ENCODE results near the gene CEACAM19. TPM values are rescaled to one million over a fixed set of nuclear protein-coding genes. Genes with fewer than 3 reads are reported as not detected.

The CEACAM19 gene
- total RNA-seq, 4 donors from 2014 or later = 0.49 to 1.5 (median 1.2) TPM

DNA sequence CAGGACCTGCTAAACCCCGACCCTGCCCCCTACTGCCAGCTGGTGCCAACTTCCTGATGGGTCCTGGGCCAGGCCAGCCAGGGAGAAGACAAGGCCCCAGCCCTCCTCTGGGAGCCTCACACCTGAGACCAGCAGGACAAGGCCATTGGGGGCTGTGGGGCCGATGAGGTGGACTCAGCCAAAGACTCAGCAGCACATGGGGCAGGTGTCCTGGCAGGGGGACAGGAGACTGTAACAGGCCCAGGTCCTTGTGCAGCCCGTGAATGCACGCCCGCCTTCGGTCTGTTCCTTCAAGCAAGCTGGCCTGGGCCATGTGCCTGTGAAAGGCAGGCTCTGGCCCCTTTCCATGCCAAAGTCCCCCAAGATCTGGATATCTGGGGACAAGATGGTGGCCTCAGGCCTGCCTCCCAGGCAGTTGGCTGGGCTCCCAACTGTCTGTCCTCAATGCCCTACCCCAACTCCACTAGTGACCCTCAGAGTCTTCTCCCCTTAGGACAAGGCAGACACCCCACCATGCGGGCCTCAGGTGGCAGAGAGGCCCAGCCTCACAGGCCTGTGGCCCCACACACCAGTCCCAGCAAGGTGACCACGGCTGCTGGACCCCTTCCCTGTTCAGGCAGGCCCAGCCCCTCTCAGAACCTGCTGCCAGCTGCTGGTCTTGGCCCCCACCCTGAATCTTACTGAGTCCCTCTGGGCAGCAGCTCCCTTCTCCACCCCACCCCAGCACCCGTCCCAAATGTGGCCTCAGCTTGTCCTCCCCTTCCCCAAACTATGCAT lies 12.3 kb downstream of the CEACAM19 start:
- TF ChIP-seq, protein P1, sequence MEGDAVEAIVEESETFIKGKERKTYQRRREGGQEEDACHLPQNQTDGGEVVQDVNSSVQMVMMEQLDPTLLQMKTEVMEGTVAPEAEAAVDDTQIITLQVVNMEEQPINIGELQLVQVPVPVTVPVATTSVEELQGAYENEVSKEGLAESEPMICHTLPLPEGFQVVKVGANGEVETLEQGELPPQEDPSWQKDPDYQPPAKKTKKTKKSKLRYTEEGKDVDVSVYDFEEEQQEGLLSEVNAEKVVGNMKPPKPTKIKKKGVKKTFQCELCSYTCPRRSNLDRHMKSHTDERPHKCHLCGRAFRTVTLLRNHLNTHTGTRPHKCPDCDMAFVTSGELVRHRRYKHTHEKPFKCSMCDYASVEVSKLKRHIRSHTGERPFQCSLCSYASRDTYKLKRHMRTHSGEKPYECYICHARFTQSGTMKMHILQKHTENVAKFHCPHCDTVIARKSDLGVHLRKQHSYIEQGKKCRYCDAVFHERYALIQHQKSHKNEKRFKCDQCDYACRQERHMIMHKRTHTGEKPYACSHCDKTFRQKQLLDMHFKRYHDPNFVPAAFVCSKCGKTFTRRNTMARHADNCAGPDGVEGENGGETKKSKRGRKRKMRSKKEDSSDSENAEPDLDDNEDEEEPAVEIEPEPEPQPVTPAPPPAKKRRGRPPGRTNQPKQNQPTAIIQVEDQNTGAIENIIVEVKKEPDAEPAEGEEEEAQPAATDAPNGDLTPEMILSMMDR (IDR thresholded peaks at IDR 0.05; ENCODE audit: low read depth) = no peak

DNA sequence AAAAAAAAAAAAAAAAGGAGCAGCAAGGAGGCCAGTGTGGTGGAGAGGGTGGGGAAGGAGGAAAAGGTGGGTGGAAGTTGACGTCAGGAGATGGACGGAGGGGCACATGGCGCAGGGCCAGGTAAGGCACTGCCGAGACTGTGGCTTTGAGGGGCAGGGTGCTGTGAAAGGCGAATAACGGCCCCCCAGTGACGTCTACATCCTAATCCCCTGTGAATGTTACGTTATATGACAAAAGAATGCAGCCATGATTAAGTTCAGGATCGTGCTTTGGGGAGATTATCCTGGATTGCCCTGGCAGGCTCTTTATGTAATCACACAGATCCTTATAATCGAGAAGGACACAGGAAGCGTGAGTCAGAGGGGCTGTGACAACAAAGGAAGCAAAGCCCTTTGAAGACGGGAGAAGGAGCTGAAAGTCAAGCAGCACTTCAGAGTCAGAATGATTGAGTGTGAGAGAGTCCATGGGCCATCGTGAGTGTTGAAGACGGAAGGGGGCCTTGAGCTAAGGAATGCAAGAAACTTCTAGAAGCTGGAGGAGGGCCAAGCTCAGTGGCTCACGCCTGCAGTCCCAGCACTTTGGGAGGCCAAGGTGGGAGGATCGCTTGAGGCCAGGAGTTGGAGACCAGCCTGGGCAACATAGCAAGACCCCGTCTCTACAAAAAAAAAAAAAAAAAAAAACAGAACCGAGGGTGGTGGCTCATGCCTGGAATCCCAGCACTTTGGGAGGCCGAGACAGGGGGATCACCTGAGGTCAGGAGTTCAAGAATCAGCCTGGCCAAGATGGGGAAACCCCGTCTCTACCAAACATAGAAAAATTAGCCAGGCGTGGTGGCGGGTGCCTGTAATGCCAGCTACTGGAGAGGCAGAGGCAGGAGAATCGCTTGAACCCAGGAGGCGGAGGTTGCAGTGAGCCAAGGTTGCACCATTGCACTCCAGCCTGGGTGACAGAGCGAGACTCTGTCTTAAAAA lies 13.9 kb downstream of the CEACAM19 start:
- TF ChIP-seq, protein P1 (IDR thresholded peaks at IDR 0.05; ENCODE audit: low read depth) = no peak

DNA sequence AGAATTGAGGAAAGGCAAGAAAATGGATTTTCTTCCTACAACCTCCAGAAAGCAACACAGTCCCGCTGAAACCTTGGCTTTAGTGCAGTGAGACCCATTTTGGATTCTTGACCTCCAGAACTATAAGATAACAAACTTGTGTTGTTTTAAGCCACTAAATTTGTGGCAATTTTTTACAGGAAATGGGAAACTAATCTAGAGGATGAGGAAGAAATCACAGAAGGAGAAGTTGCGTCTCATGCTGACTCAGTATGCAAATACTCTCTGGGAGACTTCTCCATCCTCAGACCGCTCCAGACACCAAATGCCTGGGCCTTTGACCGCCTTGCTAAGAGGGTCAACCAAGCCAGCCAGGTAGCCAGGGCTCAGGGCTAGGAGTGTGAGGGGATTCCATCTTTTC lies 14.6 kb downstream of the CEACAM19 start:
- TF ChIP-seq, protein P1 (IDR thresholded peaks at IDR 0.05; ENCODE audit: low read depth) = no peak

DNA sequence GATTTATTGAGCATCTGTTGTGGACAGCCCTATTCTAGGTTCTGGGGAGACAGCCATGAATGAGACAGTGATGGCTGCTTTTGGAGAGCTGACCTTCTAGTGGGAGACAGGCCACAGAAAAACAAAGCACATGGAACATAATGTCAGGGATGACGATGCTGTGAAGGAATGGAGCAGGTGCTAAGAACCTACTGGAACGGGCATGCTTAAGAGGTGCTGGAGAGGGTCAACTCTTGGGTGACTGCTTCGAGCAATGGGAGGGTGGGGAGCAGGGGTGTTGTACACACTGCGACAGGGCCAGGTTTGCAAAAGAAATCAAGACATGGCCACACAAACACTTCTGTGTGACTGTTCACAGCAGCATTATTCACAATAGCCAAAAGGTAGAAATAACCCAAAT lies 15.6 kb downstream of the CEACAM19 start:
- TF ChIP-seq, protein P1 (IDR thresholded peaks at IDR 0.05; ENCODE audit: low read depth) = no peak

DNA sequence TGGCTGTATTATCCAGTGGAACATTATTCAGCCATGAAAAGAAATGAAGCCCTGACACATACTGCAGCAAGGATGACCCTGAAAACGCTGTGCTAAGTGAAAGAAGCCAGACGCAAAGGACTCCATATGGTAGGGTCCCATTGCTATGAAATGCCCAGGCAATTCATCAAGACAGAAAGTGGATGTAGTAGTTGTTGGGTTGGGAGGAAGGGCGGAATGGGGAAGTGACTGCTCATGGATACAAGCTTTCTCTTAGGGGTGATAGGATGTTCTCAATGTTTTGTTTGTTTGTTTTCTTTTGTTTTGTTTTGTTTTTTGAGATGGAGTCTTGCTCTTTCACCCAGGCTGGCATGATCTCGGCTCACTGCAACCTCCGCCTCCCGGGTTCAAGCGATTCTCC lies 16.6 kb downstream of the CEACAM19 start:
- TF ChIP-seq, protein P1 (IDR thresholded peaks at IDR 0.05; ENCODE audit: low read depth) = no peak

DNA sequence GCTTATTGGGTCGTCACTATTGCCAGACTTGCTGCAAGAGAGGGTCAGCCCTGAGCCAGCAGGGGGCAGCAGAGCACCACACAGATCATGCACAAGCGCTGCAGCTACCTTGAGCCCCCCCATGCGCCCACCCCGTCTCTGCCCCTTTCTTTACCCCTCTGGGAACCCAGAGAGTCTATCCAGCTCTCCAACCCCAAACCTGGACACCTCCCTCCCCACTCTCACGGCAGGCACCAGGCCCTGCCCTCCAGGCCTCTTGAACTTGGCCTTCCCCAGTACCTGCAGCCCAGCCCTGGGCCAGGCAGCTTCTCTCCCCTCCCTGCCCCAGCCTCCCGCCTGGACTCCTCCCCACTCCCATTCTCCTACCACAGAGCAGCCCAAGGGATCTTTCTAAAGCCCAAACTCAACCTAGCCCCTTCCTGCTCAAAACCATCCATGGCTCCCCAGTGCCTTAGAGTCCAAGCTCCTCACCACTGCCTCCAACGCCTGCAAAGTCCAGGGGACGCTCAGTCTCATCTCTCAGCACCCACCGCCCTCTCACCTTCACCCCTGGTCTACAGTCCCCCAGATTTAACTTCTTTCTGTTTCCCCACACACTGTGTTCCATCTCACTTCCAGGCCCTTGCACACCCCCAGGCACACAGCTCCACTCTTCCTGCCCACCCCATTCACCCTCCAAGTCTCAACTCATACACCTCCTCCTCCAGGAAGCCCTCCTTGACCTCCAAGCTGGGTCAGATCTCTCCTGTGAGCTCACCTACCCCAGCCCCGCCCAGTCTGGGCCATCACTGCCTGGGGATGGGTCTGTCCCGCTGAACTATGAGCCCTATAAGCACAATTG lies 18.2 kb downstream of the CEACAM19 start:
- TF ChIP-seq, protein P1 (IDR thresholded peaks at IDR 0.05; ENCODE audit: low read depth) = no peak

All from subcutaneous adipose tissue (tissue), 4 donors.